Effector memory CD8-positive, alpha-beta T cell (primary cell): Measurements from ENCODE around the gene TEX35.

Experiments
- ATAC-seq: fragments of 150-1000 bp; cut with Tn5 transposase; replicated peaks from 2 replicates; pipeline ENCODE4 v1.10.0; 2021; ENCODE audit warnings: mild to moderate bottlenecking, moderate library complexity
- DNase-seq, 3 experiments: peaks; one replicate each; pipeline ENCODE4 v3.0.0; 2021
- H3K27ac Mint-ChIP-seq, 2 donors: one replicate each; pipeline ENCODE4 v1.8.0; 2022; ENCODE audit warnings: mild to moderate bottlenecking in 2 of 2, mixed read lengths in 2 of 2, moderate library complexity in 2 of 2
- H3K27me3 Mint-ChIP-seq, 2 donors: one replicate each; pipeline ENCODE4 v1.8.0; 2022; ENCODE audit warnings: mixed read lengths in 2 of 2
- H3K36me3 Mint-ChIP-seq: one replicate; pipeline ENCODE4 v1.8.0; 2022; ENCODE audit warnings: mild to moderate bottlenecking, moderate library complexity, mixed read lengths; ENCODE audit not compliant: insufficient read depth
- H3K4me1 Mint-ChIP-seq, 2 donors: one replicate each; pipeline ENCODE4 v1.8.0; 2022; ENCODE audit warnings: low read depth in 2 of 2, mixed read lengths in 2 of 2
- H3K4me3 Mint-ChIP-seq, 2 donors: one replicate each; pipeline ENCODE4 v1.8.0; 2022; ENCODE audit warnings: mild to moderate bottlenecking in 2 of 2, mixed read lengths in 2 of 2, moderate library complexity in 2 of 2
- H3K9me3 Mint-ChIP-seq, 2 donors: one replicate each; pipeline ENCODE4 v1.8.0; 2022; ENCODE audit warnings: mixed read lengths in 2 of 2

The TEX35 gene

DNA sequence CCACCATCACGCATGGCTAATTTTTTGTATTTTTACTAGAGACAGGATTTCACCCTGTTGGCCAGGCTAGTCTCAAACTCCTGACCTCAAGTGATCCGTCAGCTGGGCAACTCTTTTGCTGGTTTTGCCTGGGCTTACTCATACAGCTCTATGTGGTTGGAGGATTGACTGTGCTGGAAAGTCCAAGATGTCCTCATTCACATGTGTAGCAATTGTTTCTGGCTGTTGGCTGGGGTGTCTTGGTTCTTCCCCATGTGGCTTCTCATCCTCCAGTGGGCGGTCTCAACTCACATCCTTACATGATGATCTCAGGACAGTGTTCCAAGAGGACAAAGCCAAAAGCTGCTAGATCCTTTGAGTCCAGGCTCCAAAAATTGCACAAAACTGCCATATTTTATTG is 53.3 kb downstream of the TEX35 start:
- no peak overlapping the region for H3K4me3 Mint-ChIP-seq
- no peaks in the 10 kb centered on the region for H3K36me3 Mint-ChIP-seq
- no peak for ATAC-seq

DNA sequence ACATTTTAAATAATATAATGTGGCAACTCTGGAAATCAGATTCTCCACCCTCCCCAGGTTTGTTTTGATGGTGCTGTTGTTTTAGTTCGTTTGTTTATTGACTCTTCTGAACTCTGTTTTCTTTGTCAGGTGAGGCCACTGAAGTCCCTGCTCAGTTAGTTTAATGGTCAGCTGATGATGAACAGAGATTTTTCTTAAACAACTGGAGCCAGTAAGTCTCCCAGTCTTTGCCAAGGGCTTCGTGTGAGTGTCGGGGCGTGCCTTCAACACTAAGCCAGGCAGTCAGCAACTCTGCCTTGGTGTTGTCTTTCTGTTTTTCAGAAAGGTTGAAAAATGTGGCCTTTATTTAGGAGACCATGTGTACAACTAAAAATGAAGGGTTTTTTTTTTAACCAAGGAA is 58.9 kb downstream of the TEX35 start:
- Mint-ChIP-seq H3K27me3 (peaks cover 12 to 18% of the 10 kb centered on the region in 2 donors), H3K4me3 (no peak overlapping the region), H3K36me3 (no peaks in the 10 kb centered on the region), H3K9me3 (no peaks in the 10 kb centered on the region), H3K27ac (no peak overlapping the region), H3K4me1 (no peaks in the 10 kb centered on the region)
- ATAC-seq (no peak), DNase-seq (no peak)

More for the DNA sequence above, 53.3 kb downstream of the TEX35 start:
- H3K27me3 Mint-ChIP-seq, result no peaks in the 10 kb centered on the region
- H3K4me1 Mint-ChIP-seq, result no peaks in the 10 kb centered on the region
- H3K27ac Mint-ChIP-seq, result no peak overlapping the region
- H3K9me3 Mint-ChIP-seq, result no peaks in the 10 kb centered on the region
- no peak for DNase-seq
